ENCODE results near the gene TRDN. TPM values are rescaled to one million over a fixed set of nuclear protein-coding genes. Genes with fewer than 3 reads are reported as not detected.
"Not testable (repeated sequence)": the region's sequence is repeated elsewhere in the genome, so short reads cannot be mapped to it uniquely, and the experiment has no call there.

The TRDN gene
- total RNA-seq, 1 donor, result not detected

DNA sequence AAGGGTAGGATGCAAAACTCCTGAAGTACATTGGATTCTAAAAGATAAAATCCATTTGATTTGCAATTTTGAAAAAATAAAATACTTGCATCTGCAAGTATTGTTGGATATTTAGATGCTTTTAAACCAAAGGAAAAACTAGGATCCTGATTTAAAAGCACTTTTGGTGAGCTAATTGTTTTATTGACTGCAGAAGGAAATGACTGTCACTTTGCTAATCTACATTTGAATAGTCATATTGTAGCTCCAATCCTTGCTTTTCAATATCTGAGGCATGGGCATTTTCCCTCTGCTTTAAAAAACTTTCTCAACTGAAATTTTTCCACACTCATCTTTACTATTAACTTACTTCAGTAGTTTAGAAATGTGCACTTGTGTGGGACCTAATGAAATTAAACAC lies 74.1 kb downstream of the TRDN start:
- no peak overlapping the region for H3K4me2 ChIP-seq (ENCODE audit: insufficient read depth, low read length)

GRCh38 chr6:123562264-123562663 lies 74.5 kb downstream of the TRDN start:
- Histone ChIP-seq H3K36me3 (ENCODE audit: insufficient read depth, low read length) (no peaks in the 10 kb centered on the region), H3K4me1 (ENCODE audit: insufficient read depth, low read length) (no peaks in the 10 kb centered on the region), H3K4me2 (ENCODE audit: insufficient read depth, low read length) (no peak overlapping the region), H3K27me3 (ENCODE audit: insufficient read depth, low read length) (no peaks in the 10 kb centered on the region), H3K79me2 (ENCODE audit: insufficient read depth, low read length) (no peaks in the 10 kb centered on the region), H3K4me3 (ENCODE audit: insufficient read depth, low read length) (no peak overlapping the region), H4K20me1 (ENCODE audit: insufficient read depth, low read length) (no peaks in the 10 kb centered on the region), H2AFZ (ENCODE audit: low read length) (no peak overlapping the region), H3K27ac (ENCODE audit: low read depth, low read length) (no peak overlapping the region), H3K9me3 (ENCODE audit: low read depth, low read length) (no peaks in the 10 kb centered on the region)
- no peak for DNase-seq (ENCODE audit: insufficient read length, low spot score, missing footprints)
- TF ChIP-seq, protein P1, sequence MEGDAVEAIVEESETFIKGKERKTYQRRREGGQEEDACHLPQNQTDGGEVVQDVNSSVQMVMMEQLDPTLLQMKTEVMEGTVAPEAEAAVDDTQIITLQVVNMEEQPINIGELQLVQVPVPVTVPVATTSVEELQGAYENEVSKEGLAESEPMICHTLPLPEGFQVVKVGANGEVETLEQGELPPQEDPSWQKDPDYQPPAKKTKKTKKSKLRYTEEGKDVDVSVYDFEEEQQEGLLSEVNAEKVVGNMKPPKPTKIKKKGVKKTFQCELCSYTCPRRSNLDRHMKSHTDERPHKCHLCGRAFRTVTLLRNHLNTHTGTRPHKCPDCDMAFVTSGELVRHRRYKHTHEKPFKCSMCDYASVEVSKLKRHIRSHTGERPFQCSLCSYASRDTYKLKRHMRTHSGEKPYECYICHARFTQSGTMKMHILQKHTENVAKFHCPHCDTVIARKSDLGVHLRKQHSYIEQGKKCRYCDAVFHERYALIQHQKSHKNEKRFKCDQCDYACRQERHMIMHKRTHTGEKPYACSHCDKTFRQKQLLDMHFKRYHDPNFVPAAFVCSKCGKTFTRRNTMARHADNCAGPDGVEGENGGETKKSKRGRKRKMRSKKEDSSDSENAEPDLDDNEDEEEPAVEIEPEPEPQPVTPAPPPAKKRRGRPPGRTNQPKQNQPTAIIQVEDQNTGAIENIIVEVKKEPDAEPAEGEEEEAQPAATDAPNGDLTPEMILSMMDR (IDR thresholded peaks at IDR 0.05; ENCODE audit: extremely low read depth, low read depth, low read length), result no peak

More for the DNA sequence above, 74.1 kb downstream of the TRDN start:
- no peaks in the 10 kb centered on the region for H3K9me3 ChIP-seq (ENCODE audit: low read depth, low read length)
- H3K79me2 ChIP-seq (ENCODE audit: insufficient read depth, low read length), result no peaks in the 10 kb centered on the region
- H4K20me1 ChIP-seq (ENCODE audit: insufficient read depth, low read length), result no peaks in the 10 kb centered on the region
- TF ChIP-seq, protein P1 (IDR thresholded peaks at IDR 0.05; ENCODE audit: extremely low read depth, low read depth, low read length), result no peak
- no peaks in the 10 kb centered on the region for H3K27me3 ChIP-seq (ENCODE audit: insufficient read depth, low read length)
- H2AFZ ChIP-seq (ENCODE audit: low read length), result no peak overlapping the region
- no peaks in the 10 kb centered on the region for H3K36me3 ChIP-seq (ENCODE audit: insufficient read depth, low read length)
- H3K27ac ChIP-seq (ENCODE audit: low read depth, low read length), result no peak overlapping the region
- H3K4me1 ChIP-seq (ENCODE audit: insufficient read depth, low read length), result no peaks in the 10 kb centered on the region
- no peak for DNase-seq (ENCODE audit: insufficient read length, low spot score, missing footprints)
- no peak overlapping the region for H3K4me3 ChIP-seq (ENCODE audit: insufficient read depth, low read length)

DNA sequence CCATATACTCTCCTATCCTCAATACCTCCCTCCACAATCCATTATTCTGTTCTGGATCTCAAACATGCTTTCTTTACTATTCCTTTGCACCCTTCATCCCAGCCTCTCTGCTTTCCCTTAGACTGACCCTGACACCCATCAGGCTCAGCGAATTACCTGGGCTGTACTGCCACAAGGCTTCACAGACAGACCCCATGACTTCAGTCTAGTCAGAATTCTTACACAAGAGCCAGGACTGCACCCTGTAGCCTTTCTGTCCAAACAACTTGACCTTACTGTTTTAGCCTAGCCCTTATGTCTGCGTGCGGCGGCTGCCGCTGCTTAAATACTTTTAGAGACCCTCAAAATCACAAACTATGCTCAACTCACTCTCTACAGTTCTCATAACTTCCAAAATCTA lies 76.9 kb downstream of the TRDN start:
- not testable (repeated sequence) for H3K4me3 ChIP-seq (ENCODE audit: insufficient read depth, low read length); H3K4me2 ChIP-seq (ENCODE audit: insufficient read depth, low read length); H3K27me3 ChIP-seq (ENCODE audit: insufficient read depth, low read length); H4K20me1 ChIP-seq (ENCODE audit: insufficient read depth, low read length); H3K36me3 ChIP-seq (ENCODE audit: insufficient read depth, low read length); H3K9me3 ChIP-seq (ENCODE audit: low read depth, low read length); H3K27ac ChIP-seq (ENCODE audit: low read depth, low read length); DNase-seq (ENCODE audit: insufficient read length, low spot score, missing footprints); H2AFZ ChIP-seq (ENCODE audit: low read length); H3K4me1 ChIP-seq (ENCODE audit: insufficient read depth, low read length); H3K79me2 ChIP-seq (ENCODE audit: insufficient read depth, low read length)

GRCh38 chr6:123557474-123557873 lies 79.3 kb downstream of the TRDN start:
- not testable (repeated sequence) for H3K4me1 ChIP-seq (ENCODE audit: insufficient read depth, low read length); DNase-seq (ENCODE audit: insufficient read length, low spot score, missing footprints); H4K20me1 ChIP-seq (ENCODE audit: insufficient read depth, low read length); H3K4me3 ChIP-seq (ENCODE audit: insufficient read depth, low read length); H3K27me3 ChIP-seq (ENCODE audit: insufficient read depth, low read length); H3K36me3 ChIP-seq (ENCODE audit: insufficient read depth, low read length); H3K27ac ChIP-seq (ENCODE audit: low read depth, low read length); H3K9me3 ChIP-seq (ENCODE audit: low read depth, low read length); H3K79me2 ChIP-seq (ENCODE audit: insufficient read depth, low read length); H3K4me2 ChIP-seq (ENCODE audit: insufficient read depth, low read length); H2AFZ ChIP-seq (ENCODE audit: low read length)

- Histone ChIP-seq H3K4me1 (ENCODE audit: insufficient read depth, low read length) (no peaks in the 10 kb centered on the region), H3K9me3 (ENCODE audit: low read depth, low read length) (no peaks in the 10 kb centered on the region), H2AFZ (ENCODE audit: low read length) (no peak overlapping the region), H4K20me1 (ENCODE audit: insufficient read depth, low read length) (no peaks in the 10 kb centered on the region), H3K27me3 (ENCODE audit: insufficient read depth, low read length) (no peaks in the 10 kb centered on the region), H3K36me3 (ENCODE audit: insufficient read depth, low read length) (no peaks in the 10 kb centered on the region), H3K27ac (ENCODE audit: low read depth, low read length) (no peak overlapping the region), H3K4me3 (ENCODE audit: insufficient read depth, low read length) (no peak overlapping the region), H3K79me2 (ENCODE audit: insufficient read depth, low read length) (no peaks in the 10 kb centered on the region), H3K4me2 (ENCODE audit: insufficient read depth, low read length) (no peak overlapping the region)
- TF ChIP-seq, protein P1 (IDR thresholded peaks at IDR 0.05; ENCODE audit: extremely low read depth, low read depth, low read length), result no peak
- no peak for DNase-seq (ENCODE audit: insufficient read length, low spot score, missing footprints)
Measured at GRCh38 chr6:123551939-123552707, 84.6 kb downstream of the TRDN start.
